CD1c-positive myeloid dendritic cell (primary cell): ENCODE measurements around the gene BCAT1.

Experiments
- DNase-seq: peaks from one replicate; pipeline ENCODE4 v3.0.0-alpha.2; 2016; ENCODE audit errors: extremely low spot score

Gene BCAT1

GRCh38 chr12:24770334-24770733 lies 178.6 kb downstream of the BCAT1 start:
- no peak for DNase-seq

- DNase-seq, result no peak
Observed at GRCh38 chr12:24769682-24770081, 179.2 kb downstream of the BCAT1 start.

- no peak for DNase-seq
Observed at GRCh38 chr12:24768415-24768814, 180.5 kb downstream of the BCAT1 start.

GRCh38 chr12:24767016-24767415 lies 181.9 kb downstream of the BCAT1 start:
- no peak for DNase-seq

- no peak for DNase-seq
Observed at GRCh38 chr12:24764712-24765111, 184.2 kb downstream of the BCAT1 start.

- no peak for DNase-seq
Observed at GRCh38 chr12:24760606-24761378, 188.1 kb downstream of the BCAT1 start.

- DNase-seq, result no peak
Observed at GRCh38 chr12:24760162-24760561, 188.7 kb downstream of the BCAT1 start.
